Effector CD8-positive, alpha-beta T cell (primary cell): ENCODE results near the gene SNX19.
"Not testable (repeated sequence)": the region's sequence is repeated elsewhere in the genome, so short reads cannot be mapped to it uniquely, and the experiment has no call there.

Experiments
- DNase-seq: peaks from one replicate; lab custom pipeline; 2025; lab: John Stamatoyannopoulos, UW
- total RNA-seq, 4 experiments: gene quantifications; one replicate each; lab custom pipeline; 2026; lab: John Stamatoyannopoulos, UW

The SNX19 gene, protein sequence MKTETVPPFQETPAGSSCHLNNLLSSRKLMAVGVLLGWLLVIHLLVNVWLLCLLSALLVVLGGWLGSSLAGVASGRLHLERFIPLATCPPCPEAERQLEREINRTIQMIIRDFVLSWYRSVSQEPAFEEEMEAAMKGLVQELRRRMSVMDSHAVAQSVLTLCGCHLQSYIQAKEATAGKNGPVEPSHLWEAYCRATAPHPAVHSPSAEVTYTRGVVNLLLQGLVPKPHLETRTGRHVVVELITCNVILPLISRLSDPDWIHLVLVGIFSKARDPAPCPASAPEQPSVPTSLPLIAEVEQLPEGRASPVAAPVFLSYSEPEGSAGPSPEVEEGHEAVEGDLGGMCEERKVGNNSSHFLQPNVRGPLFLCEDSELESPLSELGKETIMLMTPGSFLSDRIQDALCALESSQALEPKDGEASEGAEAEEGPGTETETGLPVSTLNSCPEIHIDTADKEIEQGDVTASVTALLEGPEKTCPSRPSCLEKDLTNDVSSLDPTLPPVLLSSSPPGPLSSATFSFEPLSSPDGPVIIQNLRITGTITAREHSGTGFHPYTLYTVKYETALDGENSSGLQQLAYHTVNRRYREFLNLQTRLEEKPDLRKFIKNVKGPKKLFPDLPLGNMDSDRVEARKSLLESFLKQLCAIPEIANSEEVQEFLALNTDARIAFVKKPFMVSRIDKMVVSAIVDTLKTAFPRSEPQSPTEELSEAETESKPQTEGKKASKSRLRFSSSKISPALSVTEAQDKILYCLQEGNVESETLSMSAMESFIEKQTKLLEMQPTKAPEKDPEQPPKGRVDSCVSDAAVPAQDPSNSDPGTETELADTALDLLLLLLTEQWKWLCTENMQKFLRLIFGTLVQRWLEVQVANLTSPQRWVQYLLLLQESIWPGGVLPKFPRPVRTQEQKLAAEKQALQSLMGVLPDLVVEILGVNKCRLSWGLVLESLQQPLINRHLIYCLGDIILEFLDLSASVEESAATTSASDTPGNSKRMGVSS
- 70.2 to 120 (median 95.5) reads per million in 4 experiments for total RNA-seq

GRCh38 chr11:130916238-130916855, at the start of gene SNX19:
Gene SNX19, minus strand, starts transcription at chr11:130916479. Its CDS starts 540 bp downstream, at chr11:130915939.
- peak; percentile 72 for DNase-seq

DNA sequence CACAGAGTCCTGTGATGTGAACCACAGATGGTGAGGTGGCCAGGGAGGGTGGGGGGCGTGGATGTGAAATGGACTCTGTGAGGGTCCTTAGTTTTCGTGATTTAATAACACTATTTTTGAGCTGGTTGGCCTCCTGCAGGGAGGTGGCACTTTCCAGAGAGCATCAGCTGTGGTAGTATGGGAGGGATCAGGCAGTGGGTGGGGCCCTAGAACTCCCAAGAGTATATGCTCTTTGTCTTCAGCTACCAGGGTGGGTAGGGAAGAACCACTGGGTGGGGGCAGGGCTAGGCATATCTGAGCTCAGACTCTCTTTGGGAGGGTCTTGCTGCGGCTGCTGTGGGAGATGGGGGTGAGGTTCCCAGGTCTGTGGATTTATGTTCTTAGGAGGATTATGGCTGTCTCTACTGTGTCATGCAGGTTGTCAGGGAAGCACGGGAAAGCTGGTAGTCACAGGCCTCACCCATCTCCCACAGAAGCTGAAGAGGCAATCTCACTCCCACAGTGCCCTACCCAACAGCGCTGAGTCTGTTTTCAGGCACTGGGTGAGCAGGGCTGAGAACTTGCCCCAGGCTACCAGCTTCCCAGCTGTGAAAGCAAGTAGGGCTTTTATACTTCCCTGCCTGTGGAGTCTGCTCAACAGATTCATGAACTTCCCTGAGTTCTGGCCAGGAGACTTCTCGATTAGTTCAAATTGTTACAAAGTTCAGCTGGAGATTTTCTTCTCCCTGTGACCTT, 47.9 kb upstream of the SNX19 start:
- DNase-seq, result no peak

DNA sequence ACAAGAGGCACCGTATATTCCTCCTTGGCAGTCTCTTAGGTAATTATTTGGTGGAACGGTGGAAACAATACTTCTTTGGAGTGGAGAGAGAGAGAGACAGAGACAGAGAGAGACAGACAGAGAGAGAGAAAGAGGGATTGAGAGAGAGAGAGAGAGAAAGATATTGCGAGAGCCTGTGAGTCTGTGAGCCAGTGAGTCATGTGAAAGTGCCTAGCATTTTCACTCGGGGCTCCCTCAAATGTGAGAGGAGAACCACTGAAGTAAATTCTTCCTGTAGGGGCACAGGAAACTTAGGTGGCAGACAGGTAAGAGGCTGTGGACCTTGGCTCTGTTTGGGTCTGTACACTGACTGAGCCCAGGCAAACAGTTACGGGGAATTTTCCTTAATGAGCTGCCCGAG, 31.6 kb upstream of the SNX19 start:
- no peak for DNase-seq

GRCh38 chr11:130947481-130947880, 31.2 kb upstream of the SNX19 start:
- no peak for DNase-seq

GRCh38 chr11:130947058-130947457, 30.8 kb upstream of the SNX19 start:
- no peak for DNase-seq

GRCh38 chr11:130945896-130946295, 29.6 kb upstream of the SNX19 start:
- DNase-seq, result no peak

GRCh38 chr11:130940706-130941105, 24.4 kb upstream of the SNX19 start:
- DNase-seq, result no peak

DNA sequence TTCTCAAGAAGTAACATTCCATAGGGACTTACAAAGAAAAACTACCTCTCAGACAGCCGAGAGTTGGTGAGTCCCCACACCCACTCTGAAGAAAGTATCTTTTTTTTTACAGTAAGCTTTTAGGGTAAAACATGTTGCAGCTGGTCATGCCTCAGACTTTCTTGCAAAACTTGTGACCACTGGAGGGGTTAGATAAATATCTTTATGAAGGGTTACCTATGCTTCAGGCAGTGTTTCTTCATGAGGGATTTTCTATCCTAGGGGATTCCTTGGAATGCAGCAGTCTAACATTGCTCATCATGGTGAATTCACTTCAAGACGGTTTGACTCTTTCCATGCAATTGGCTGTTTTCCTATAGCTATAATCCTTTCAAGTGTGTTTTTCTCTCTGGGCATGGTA, 20.8 kb upstream of the SNX19 start:
- DNase-seq, result no peak

DNA sequence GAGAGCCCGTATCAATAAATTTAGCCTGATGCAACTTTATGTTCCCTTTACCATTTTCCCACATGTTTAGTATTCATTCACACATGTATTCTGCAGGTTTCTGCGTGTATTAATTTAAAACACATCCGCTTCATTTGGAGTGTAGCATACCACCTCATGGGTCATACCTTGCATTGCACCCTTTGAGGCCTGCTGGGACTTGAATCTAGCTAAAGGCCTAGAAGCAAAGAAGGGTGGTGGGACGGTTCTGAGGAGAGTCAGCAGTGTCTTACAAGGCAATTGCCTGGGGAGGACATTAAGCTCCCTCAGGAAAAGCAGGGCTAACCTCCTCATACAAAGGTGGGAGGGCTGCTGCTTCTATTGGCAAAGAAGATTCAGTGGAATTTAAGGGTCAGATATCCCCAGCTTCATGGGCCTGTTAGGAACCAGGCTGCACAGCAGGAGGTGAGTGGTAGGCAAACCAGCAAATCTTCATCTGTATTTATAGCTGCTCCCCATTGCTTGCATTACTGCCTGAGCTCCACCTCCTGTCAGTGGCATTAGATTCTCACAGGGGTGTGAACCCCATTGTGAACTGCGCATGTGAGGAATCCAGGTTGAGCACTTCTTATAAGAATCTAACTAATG, 15.9 kb upstream of the SNX19 start:
- DNase-seq, result no peak

GRCh38 chr11:130924750-130925149, 8.5 kb upstream of the SNX19 start:
- no peak for DNase-seq

DNA sequence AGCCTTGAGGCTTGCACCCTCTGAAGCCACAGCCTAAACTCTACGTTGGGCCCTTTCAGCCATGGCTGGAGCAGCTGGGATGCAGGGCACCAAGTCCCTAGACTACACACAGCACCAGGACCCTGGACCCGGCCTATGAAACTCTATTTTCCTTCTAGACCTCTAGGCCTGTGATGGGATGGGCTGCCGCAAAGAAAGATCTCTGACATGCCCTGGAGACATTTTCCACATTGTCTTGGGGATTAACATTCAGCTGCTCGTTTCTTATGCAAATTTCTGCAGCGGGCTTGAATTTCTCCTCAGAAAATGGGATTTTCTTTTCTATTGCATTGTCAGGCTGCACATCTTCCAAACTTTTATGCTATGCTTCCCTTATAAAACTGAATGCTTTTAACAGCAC, 4.3 kb upstream of the SNX19 start:
- DNase-seq, result not testable (repeated sequence)

DNA sequence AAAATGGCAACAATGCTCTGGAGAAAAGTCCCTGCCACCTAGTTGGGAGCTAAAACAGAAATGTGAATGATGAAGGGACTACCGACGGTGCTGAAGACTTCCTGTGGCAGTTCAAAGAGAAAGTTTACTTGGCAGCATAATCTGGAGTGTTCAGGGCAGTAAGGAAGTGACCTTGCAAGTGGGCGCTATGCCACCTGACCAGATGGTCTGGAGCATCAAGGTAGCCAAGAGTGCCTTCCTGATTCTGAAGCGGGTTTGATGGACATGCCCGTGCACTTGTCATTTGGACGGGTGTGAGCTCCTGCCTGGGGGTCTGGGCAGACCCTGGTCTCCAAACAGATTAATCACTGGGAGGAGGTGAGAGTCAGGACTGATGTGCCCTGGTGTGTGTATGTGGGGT, 1.8 kb upstream of the SNX19 start:
- no peak for DNase-seq

DNA sequence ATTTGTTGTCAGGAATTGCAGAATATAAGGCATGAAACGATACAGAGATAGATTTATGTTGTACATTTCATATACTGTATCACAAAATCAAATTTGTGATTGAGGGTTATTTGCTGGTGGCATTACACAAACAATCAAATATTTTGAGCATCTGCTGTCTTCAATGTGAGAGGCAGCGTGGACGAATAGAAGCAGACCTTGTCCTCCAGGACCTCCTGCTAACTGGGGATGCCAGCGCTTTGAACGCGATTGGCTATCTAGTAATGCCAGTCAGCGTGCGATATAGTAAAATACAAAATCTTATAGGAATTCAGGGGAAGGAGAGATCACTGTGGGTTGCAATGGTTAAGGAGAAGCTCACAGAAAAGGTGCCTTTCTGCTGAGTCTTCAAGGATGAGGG, 631 bp upstream of the SNX19 start:
- no peak for DNase-seq

DNA sequence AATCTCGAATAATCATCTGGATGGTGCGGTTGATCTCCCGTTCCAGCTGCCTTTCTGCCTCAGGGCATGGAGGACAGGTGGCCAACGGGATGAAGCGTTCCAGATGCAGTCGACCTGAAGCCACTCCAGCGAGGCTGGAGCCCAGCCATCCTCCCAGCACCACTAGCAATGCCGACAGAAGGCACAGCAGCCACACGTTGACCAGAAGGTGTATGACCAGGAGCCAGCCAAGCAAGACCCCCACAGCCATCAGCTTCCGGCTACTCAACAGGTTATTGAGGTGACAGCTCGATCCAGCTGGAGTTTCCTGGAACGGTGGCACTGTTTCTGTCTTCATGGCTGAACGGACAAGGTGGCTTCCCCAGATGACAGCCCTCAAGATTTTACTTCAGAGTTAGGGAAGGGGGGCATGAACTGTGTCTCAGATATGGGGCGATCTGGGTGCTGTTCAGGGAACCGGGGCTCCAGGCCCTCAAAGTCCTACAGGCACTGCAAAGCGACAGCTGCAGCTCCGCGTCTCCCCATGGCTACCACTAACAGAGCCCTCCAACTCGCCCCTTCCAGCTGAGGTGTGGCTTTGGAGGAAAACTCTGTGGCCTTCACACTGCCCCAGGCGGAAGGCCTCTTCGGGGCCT, 559 bp downstream of the SNX19 start:
- DNase-seq, result no peak

- DNase-seq, result no peak
Measured at GRCh38 chr11:130913268-130913667, 3.0 kb downstream of the SNX19 start.

DNA sequence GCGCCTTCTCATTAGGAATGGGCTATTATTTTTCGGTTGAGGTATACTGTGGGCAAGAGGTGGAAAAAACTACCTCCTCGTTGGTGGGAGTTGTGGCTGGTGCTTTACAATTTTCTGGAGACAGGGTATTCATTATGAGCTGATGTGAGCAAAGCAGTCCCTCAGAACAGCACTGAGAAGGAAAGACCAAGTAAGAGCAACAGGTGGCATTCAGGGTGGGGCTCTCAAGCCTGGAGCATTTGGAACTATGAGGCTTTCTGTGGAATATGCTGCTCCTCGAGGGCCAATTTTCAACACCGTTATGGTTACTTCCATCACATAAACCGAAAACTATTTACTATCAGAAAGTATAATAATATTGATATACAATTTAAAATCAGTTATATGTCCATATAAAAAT, 3.7 kb downstream of the SNX19 start:
- no peak for DNase-seq

DNA sequence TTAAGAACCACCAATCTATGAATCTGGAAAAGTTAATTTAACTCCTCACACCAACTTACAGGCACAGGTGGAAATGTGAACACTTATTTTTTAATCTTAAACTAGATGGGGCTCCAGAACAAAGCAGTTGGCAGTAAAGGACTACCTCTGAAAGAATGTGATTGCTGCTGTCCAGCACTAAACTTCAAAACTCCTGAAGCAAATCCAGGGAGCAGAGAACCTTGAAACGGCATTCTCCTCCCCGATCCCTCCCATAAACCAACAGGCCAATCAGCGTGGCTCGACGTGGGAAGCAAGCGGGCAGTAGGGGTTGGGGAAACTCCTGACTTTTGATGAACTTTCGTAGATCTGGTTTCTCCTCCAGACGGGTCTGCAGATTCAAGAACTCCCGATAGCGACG, 5.0 kb downstream of the SNX19 start:
- DNase-seq, result no peak

DNA sequence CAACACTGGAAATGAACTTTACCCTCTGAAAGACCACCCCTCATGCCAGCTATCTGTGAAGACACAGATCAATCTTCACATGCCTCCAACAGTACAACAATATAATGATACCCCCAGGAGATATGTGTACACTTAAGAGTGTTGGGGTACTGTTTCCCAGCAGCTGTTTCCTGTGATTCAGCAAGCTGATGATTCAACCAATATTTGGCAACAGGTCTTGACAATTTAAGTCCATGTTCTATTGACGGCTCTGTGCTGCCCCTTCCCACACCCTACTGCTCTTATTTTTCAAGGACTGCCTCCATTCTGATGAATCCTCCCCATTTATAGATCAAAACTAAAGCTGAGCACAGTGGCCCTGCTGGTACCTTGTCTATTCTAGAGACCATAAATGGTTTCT, 6.6 kb downstream of the SNX19 start:
- no peak for DNase-seq

- DNase-seq, result no peak
Measured at GRCh38 chr11:130908770-130909625, 7.3 kb downstream of the SNX19 start.

GRCh38 chr11:130908061-130908460, 8.2 kb downstream of the SNX19 start:
- DNase-seq, result no peak
